Measurements from ENCODE around the gene BLCAP. TPM values are rescaled to one million over a fixed set of nuclear protein-coding genes. Genes with fewer than 3 reads are reported as not detected.
A peak's percentile ranks its signal among the peaks of the same experiment; 100 is the strongest.

Gene BLCAP
- total RNA-seq, 1 experiment from 2014 or later, result 54.3 TPM

- no peaks in the 10 kb centered on the region for H3K9me3 Mint-ChIP-seq
- no peak overlapping the region for H4K91ac ChIP-seq (ENCODE audit: insufficient read length, low read depth, low read length)
- no peaks in the 10 kb centered on the region for H3K79me2 ChIP-seq (ENCODE audit: insufficient read depth, low read length)
- peak; percentile 27 for DNase-seq
- no peak overlapping the region for H3K4ac ChIP-seq (ENCODE audit: low read depth, low read length)
- WGBS (ENCODE audit: extremely low coverage, insufficient read length, low lambda C conversion rate), result no CpG with 5 or more reads among the region's 5 CpGs
- H3K27me3 ChIP-seq (ENCODE audit: insufficient read depth, low read length), result no peaks in the 10 kb centered on the region
- H3K4me1 Mint-ChIP-seq, result peaks cover 26 to 31% of the 10 kb centered on the region in 2 experiments
- no peak overlapping the region for H2AK5ac ChIP-seq (ENCODE audit: insufficient read length, low read length)
- no peak overlapping the region for H3K23ac ChIP-seq (ENCODE audit: insufficient read length, low read depth, low read length)
- no peak overlapping the region for H3K4me3 Mint-ChIP-seq
- no peak overlapping the region for H2BK15ac ChIP-seq (ENCODE audit: low read depth, low read length)
- peak overlapping the region in 1 of 3 experiments; percentile 72; a peak in 2 of 7 replicates for H3K27ac Mint-ChIP-seq
- no peaks in the 10 kb centered on the region for H3K36me3 Mint-ChIP-seq (ENCODE audit: insufficient read depth in 1 of 3, low read depth in 3 of 3)
- no peaks in the 10 kb centered on the region for H3K27me3 Mint-ChIP-seq (ENCODE audit: low read depth)
- H2BK5ac ChIP-seq (ENCODE audit: insufficient read length, low read length), result no peak overlapping the region
- H4K8ac ChIP-seq (replicated peaks; ENCODE audit: insufficient read length, low read depth, low read length), result no peak overlapping the region
- no peak overlapping the region for H3K18ac ChIP-seq (ENCODE audit: insufficient read length, low read depth, low read length)
- H2AFZ ChIP-seq (ENCODE audit: low read length), result no peak overlapping the region
- H4K20me1 ChIP-seq (ENCODE audit: control insufficient read depth, insufficient read depth, insufficient read length), result no peaks in the 10 kb centered on the region
- H3K9me3 ChIP-seq (ENCODE audit: control insufficient read depth, low read depth, low read length), result no peaks in the 10 kb centered on the region
- H3K23me2 ChIP-seq (ENCODE audit: insufficient read length, low read depth, low read length, poor library complexity, severe bottlenecking), result no peaks in the 10 kb centered on the region
- H3K14ac ChIP-seq (ENCODE audit: insufficient read depth, low read length), result no peak overlapping the region
- H3K56ac ChIP-seq (ENCODE audit: insufficient read length, low read depth, low read length), result no peak overlapping the region
- TF ChIP-seq CTCF (conservative IDR thresholded peaks at IDR 0.05), result no peak
- H3K4me2 ChIP-seq (ENCODE audit: insufficient read depth, insufficient read length, low read length), result no peak overlapping the region
- no peaks in the 10 kb centered on the region for H3K79me1 ChIP-seq (ENCODE audit: insufficient read depth, low read depth, low read length, poor library complexity, severe bottlenecking)
- H2BK120ac ChIP-seq (ENCODE audit: low read depth, low read length, poor library complexity, severe bottlenecking), result no peak overlapping the region
- no peak overlapping the region for H3K9ac ChIP-seq (ENCODE audit: extremely low read depth, insufficient read length, low read length)
- H2BK12ac ChIP-seq (ENCODE audit: insufficient read length, low read depth, low read length), result no peak overlapping the region
- no peak overlapping the region for H4K5ac ChIP-seq (ENCODE audit: insufficient read length, low read depth, low read length)
- H3T11ph ChIP-seq (ENCODE audit: low read length), result no peak overlapping the region
- H2BK20ac ChIP-seq (ENCODE audit: low read depth, low read length, poor library complexity, severe bottlenecking), result no peak overlapping the region
- H3K4me1 ChIP-seq (ENCODE audit: insufficient read depth, low read length), result peaks cover 2% of the 10 kb centered on the region
- H3K27ac ChIP-seq (ENCODE audit: insufficient read length, low read depth, low read length), result no peak overlapping the region
Observed at GRCh38 chr20:37538003-37538402, 10.3 kb upstream of the BLCAP start.
